ENCODE results near the gene TMEM40. TPM values are rescaled to one million over a fixed set of nuclear protein-coding genes. Genes with fewer than 3 reads are reported as not detected.

TMEM40 gene, protein sequence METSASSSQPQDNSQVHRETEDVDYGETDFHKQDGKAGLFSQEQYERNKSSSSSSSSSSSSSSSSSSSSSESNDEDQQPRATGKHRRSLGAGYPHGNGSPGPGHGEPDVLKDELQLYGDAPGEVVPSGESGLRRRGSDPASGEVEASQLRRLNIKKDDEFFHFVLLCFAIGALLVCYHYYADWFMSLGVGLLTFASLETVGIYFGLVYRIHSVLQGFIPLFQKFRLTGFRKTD
- 0.12 to 0.81 TPM (median 0.40 TPM) in 4 of 5 replicates, not detected in the other for total RNA-seq (2022; extraction: Qiagen RNA extraction; ENCODE audit: low read depth)

DNA sequence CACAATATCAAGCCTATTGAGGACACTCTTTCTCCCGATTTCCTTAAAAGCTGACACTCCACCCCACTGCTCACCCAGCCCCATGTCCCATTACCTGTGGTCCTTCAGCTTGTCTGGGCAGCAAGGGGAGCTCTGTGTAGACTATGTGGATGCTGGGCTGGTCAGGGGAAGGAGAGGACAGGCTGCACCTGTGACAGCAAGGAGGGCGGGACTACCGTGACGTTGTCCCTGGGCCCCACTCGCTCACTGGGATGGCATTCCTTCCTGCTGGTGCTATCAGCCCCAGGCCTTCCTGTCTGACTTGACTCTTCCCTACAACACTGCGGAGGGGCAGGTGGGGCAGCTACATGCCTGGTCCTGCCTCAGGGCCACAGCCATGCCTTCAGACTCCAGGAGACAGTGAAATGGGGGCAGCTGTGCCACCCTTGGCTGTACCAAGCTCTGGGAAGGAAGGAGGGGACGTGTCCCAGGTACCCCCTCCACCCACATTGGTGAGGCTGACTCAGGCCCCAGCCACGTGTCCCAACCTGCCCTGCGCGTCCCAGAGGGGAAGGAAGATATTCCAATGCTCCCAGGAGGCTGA, at the start of gene TMEM40:
Gene TMEM40, minus strand, starts transcription at position 163 of the 583 bp plus-strand sequence. CDS start 9,427 bp downstream, outside the sequence.

DNA sequence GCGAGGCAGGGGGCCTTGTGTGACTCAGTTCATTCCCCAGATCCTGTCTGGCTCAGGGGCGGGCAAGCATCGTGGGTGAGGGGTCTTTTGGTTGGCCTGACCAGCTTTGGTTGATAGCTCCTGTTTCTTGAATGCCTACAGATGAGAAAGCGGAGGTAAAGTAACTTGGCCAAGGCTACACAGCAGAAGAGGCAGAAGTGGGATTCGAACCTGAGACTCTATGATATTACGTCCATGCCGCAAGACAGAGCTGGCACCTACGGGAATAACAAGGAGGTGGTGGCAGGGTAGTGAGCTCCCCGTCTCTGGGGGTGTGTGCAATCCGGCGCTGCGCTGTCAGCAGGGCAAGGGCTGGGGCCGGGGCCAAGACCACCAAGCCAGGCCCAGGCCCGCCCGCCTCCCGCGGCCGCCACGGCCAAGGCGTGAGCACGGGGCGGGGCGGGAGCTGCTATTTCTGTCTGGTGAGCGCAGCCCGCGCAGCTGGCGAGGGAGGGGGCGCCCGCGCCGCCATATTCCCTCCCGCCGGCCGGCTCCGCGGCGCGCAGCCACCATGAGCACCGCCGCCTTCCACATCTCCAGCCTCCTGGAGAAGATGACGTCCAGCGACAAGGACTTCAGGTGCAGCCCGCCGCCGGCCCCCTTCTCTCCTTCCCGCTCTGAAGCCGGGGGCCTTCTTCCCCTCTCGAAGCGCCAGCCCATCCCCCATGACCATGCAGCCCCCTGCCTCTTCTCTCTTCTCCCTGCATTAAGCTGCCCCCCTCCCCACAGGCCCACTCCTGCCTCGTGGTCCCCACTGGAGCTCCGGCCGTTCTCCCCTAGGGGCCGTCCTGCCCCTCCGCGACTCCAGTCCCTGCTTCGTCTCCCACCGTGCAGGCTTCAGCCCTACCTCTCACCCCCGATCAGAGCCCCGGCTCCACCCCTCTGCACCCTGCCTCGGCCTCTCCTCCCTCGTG, 37.4 kb upstream of the TMEM40 start, which contains the start of gene CAND2:
Gene CAND2, plus strand, starts transcription at position 510 of the 953 bp plus-strand sequence. Its CDS starts 41 bp downstream, at position 551.

Other genes starting within 250 kb of the TMEM40 start
- not detected in 5 replicates for gene MKRN2OS, start 213.8 kb downstream of the TMEM40 start, total RNA-seq (2022; extraction: Qiagen RNA extraction; ENCODE audit: low read depth)
- 20.5 to 27.1 TPM (median 24.5 TPM) in 5 replicates for gene MKRN2, start 202.2 kb downstream of the TMEM40 start, total RNA-seq (2022; extraction: Qiagen RNA extraction; ENCODE audit: low read depth)
- 55.9 to 65.4 TPM (median 61.8 TPM) in 5 replicates for gene RAF1, start 95.1 kb downstream of the TMEM40 start, total RNA-seq (2022; extraction: Qiagen RNA extraction; ENCODE audit: low read depth)
- gene CAND2, start 37.4 kb upstream of the TMEM40 start, total RNA-seq (2022; extraction: Qiagen RNA extraction; ENCODE audit: low read depth) = 0.31 to 1.2 TPM (median 0.54 TPM) in 5 replicates
- 2,169 to 2,770 TPM (median 2,321 TPM) in 5 replicates for gene RPL32, start 82.3 kb upstream of the TMEM40 start, total RNA-seq (2022; extraction: Qiagen RNA extraction; ENCODE audit: low read depth)